WTC11 (cell line): ENCODE measurements around the gene CTNNAL1. TPM values are rescaled to one million over a fixed set of nuclear protein-coding genes. Genes with fewer than 3 reads are reported as not detected.

Source experiments
- ATAC-seq: fragments of 200-7000 bp; cut with Tn5 transposase; 2 replicates; pipeline ENCODE4 v1.10.0; 2021; ENCODE audit warnings: mild to moderate bottlenecking, moderate library complexity
- CTCF ChIA-PET: fragments of 300-600 bp; sonication (Branson Sonifier 250); formaldehyde crosslinking; loops from one replicate; lab custom pipeline; 2021; ENCODE audit warnings: antibody characterized with exemption; lab: Charles Lee
- POLR2A ChIA-PET: fragments of 350-600 bp; sonication (Branson Sonifier 250); formaldehyde crosslinking; loops from one replicate; lab custom pipeline; 2021; ENCODE audit warnings: antibody characterized with exemption; lab: Charles Lee
- DNase-seq: peaks from one replicate; pipeline ENCODE4 v3.0.0; 2021; ENCODE audit warnings: low spot score
- H3K27ac Mint-ChIP-seq: 2 replicates; pipeline ENCODE4 v1.8.0; 2021; ENCODE audit warnings: mixed read lengths
- H3K27me3 Mint-ChIP-seq: 2 replicates; pipeline ENCODE4 v1.8.0; 2021; ENCODE audit warnings: low read depth, mild to moderate bottlenecking, moderate library complexity, mixed read lengths
- H3K36me3 Mint-ChIP-seq: 2 replicates; pipeline ENCODE4 v1.8.0; 2021; ENCODE audit warnings: mixed read lengths
- H3K4me1 Mint-ChIP-seq: 2 replicates; pipeline ENCODE4 v1.8.0; 2022; ENCODE audit warnings: mixed read lengths
- H3K4me3 Mint-ChIP-seq: 2 replicates; pipeline ENCODE4 v1.8.0; 2021; ENCODE audit warnings: mild to moderate bottlenecking, moderate library complexity, mixed read lengths
- H3K9me3 Mint-ChIP-seq: 2 replicates; pipeline ENCODE4 v1.8.0; 2021; ENCODE audit warnings: mixed read lengths
- NFATC4 ChIP-seq: fragments of 250-450 bp; sonication (Bioruptor Pico); IDR thresholded peaks from 2 replicates; pipeline ENCODE4 v1.9.0; 2021; ENCODE audit warnings: mild to moderate bottlenecking
- NFE2L1 ChIP-seq: sonication (generic); formaldehyde crosslinking; IDR thresholded peaks from 2 replicates; pipeline ENCODE4 v1.8.1; 2023; ENCODE audit warnings: missing genetic modification reagents
- NR3C1 ChIP-seq: sonication (generic); formaldehyde crosslinking; conservative IDR thresholded peaks from 2 replicates; pipeline ENCODE4 v1.8.1; 2023; ENCODE audit warnings: low read depth, mild to moderate bottlenecking, missing genetic modification reagents
- ZNF232 ChIP-seq: sonication (generic); formaldehyde crosslinking; IDR thresholded peaks from 2 replicates; pipeline ENCODE4 v1.8.0; 2022; ENCODE audit warnings: mild to moderate bottlenecking, missing genetic modification reagents
- ZNF317 ChIP-seq: sonication (generic); formaldehyde crosslinking; IDR thresholded peaks from 2 replicates; pipeline ENCODE4 v1.8.1; 2023; ENCODE audit warnings: low read depth, mild to moderate bottlenecking, moderate library complexity, missing genetic modification reagents, borderline replicate concordance
- ZNF396 ChIP-seq: fragments of 250-450 bp; sonication (Bioruptor Pico); IDR thresholded peaks from 2 replicates; pipeline ENCODE4 v1.8.0; 2021; ENCODE audit warnings: mild to moderate bottlenecking, moderate library complexity, borderline replicate concordance
- total RNA-seq: library from RNA; stranded (reverse); gene quantifications from 3 replicates; pipeline ENCODE4 v1.2.3, GENCODE V29; 2021
- TF ChIP-seq, protein P1 (sequence below): sonication (generic); formaldehyde crosslinking; IDR thresholded peaks from 2 replicates; pipeline ENCODE4 v1.8.1; 2022; ENCODE audit warnings: low read depth, missing genetic modification reagents, borderline replicate concordance
- TF ChIP-seq, protein P2 (sequence below): fragments of 250-450 bp; sonication (Bioruptor Pico); IDR thresholded peaks from 2 replicates; pipeline ENCODE4 v1.9.0; 2021; ENCODE audit warnings: moderate library complexity, mild to moderate bottlenecking, inconsistent platforms, borderline replicate concordance
- TF ChIP-seq, protein P3 (sequence below): sonication (generic); formaldehyde crosslinking; IDR thresholded peaks from 2 replicates; pipeline ENCODE4 v1.8.0; 2023; ENCODE audit warnings: missing genetic modification reagents, mild to moderate bottlenecking, borderline replicate concordance
- TF ChIP-seq, protein P4 (sequence below): sonication (generic); formaldehyde crosslinking; IDR thresholded peaks from 2 replicates; pipeline ENCODE4 v1.8.1; 2023; ENCODE audit warnings: mild to moderate bottlenecking, moderate library complexity, missing genetic modification reagents
- TF ChIP-seq, protein P5 (sequence below): fragments of 250-450 bp; sonication (Bioruptor Pico); IDR thresholded peaks from 2 replicates; pipeline ENCODE4 v1.8.0; 2021; ENCODE audit warnings: mild to moderate bottlenecking
- TF ChIP-seq, protein P6 (sequence below): sonication (generic); formaldehyde crosslinking; IDR thresholded peaks from 2 replicates; pipeline ENCODE4 v1.8.1; 2022; ENCODE audit warnings: mild to moderate bottlenecking, moderate library complexity, missing genetic modification reagents
- TF ChIP-seq, protein P7 (sequence below): sonication (generic); formaldehyde crosslinking; IDR thresholded peaks from 2 replicates; pipeline ENCODE4 v1.8.1; 2023; ENCODE audit warnings: mild to moderate bottlenecking, missing genetic modification reagents
- TF ChIP-seq, protein P8 (sequence below): fragments of 250-450 bp; sonication (Bioruptor Pico); IDR thresholded peaks from 2 replicates; pipeline ENCODE4 v1.9.0; 2021; ENCODE audit warnings: mild to moderate bottlenecking, borderline replicate concordance
- TF ChIP-seq, protein P9 (sequence below): sonication (generic); formaldehyde crosslinking; IDR thresholded peaks from 2 replicates; pipeline ENCODE4 v1.8.1; 2022; ENCODE audit warnings: mild to moderate bottlenecking, missing genetic modification reagents, moderate library complexity, borderline replicate concordance

The CTNNAL1 gene
- total RNA-seq, 1 experiment from 2014 or later = 53.1 TPM

DNA sequence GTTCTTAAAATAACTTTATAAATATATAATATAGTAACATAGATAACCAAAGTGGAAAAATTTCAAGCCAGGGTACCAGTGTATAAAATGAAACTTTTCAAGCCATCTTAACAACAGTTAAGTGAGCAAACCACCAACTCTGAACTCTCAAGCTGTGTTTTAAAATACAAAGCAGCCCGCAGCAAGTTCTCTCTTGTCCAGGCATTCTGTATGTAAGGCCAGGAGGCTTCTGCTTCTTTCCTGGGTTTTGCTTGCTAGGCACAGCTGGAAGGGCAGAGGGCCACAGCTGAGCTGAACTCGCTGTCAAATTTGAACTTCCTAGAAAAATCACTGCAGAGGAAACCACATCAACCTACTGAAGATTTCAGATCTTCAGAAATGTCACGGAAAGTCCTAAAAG, 6.8 kb upstream of the CTNNAL1 start:
- Mint-ChIP-seq H3K9me3 (no peaks in the 10 kb centered on the region), H3K4me1 (peaks cover 16% of the 10 kb centered on the region), H3K27ac (no peak overlapping the region), H3K36me3 (peaks cover 21% of the 10 kb centered on the region), H3K27me3 (no peaks in the 10 kb centered on the region), H3K4me3 (no peak overlapping the region)
- POLR2A ChIA-PET = no interaction called here
- CTCF ChIA-PET = no interaction called here
- DNase-seq = no peak
- ATAC-seq = no peak
- no peak for TF ChIP-seq ZNF232 (CRISPR knock-in tag)
- TF ChIP-seq, protein P1, sequence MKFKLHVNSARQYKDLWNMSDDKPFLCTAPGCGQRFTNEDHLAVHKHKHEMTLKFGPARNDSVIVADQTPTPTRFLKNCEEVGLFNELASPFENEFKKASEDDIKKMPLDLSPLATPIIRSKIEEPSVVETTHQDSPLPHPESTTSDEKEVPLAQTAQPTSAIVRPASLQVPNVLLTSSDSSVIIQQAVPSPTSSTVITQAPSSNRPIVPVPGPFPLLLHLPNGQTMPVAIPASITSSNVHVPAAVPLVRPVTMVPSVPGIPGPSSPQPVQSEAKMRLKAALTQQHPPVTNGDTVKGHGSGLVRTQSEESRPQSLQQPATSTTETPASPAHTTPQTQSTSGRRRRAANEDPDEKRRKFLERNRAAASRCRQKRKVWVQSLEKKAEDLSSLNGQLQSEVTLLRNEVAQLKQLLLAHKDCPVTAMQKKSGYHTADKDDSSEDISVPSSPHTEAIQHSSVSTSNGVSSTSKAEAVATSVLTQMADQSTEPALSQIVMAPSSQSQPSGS (CRISPR knock-in tag) = no peak
- TF ChIP-seq, protein P2, sequence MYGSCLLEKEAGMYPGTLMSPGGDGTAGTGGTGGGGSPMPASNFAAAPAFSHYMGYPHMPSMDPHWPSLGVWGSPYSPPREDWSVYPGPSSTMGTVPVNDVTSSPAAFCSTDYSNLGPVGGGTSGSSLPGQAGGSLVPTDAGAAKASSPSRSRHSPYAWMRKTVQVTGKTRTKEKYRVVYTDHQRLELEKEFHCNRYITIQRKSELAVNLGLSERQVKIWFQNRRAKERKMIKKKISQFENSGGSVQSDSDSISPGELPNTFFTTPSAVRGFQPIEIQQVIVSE (CRISPR knock-in tag) = no peak
- TF ChIP-seq, protein P3, sequence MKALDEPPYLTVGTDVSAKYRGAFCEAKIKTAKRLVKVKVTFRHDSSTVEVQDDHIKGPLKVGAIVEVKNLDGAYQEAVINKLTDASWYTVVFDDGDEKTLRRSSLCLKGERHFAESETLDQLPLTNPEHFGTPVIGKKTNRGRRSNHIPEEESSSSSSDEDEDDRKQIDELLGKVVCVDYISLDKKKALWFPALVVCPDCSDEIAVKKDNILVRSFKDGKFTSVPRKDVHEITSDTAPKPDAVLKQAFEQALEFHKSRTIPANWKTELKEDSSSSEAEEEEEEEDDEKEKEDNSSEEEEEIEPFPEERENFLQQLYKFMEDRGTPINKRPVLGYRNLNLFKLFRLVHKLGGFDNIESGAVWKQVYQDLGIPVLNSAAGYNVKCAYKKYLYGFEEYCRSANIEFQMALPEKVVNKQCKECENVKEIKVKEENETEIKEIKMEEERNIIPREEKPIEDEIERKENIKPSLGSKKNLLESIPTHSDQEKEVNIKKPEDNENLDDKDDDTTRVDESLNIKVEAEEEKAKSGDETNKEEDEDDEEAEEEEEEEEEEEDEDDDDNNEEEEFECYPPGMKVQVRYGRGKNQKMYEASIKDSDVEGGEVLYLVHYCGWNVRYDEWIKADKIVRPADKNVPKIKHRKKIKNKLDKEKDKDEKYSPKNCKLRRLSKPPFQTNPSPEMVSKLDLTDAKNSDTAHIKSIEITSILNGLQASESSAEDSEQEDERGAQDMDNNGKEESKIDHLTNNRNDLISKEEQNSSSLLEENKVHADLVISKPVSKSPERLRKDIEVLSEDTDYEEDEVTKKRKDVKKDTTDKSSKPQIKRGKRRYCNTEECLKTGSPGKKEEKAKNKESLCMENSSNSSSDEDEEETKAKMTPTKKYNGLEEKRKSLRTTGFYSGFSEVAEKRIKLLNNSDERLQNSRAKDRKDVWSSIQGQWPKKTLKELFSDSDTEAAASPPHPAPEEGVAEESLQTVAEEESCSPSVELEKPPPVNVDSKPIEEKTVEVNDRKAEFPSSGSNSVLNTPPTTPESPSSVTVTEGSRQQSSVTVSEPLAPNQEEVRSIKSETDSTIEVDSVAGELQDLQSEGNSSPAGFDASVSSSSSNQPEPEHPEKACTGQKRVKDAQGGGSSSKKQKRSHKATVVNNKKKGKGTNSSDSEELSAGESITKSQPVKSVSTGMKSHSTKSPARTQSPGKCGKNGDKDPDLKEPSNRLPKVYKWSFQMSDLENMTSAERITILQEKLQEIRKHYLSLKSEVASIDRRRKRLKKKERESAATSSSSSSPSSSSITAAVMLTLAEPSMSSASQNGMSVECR (CRISPR knock-in tag) = no peak
- TF ChIP-seq ZNF396 (CRISPR knock-in tag) = no peak
- TF ChIP-seq NFE2L1 = no peak

DNA sequence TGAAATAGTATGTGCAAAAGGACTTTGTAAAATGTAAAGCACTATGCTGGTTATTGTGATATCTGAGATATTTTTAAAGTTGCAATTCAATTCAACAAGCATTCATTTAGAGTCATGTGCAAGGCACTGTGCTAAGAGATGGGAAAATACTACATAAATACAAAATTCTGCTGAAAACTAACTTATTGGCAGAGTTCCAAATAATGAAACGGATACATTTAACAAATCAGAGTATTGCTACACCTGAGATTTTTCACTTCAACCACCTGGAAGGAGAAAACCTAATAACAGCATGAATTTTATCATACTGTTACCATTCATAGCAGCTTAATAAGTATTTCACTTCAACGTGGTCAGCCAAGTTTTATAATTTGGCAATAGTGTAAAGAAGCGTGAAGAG, 6.1 kb upstream of the CTNNAL1 start:
- Mint-ChIP-seq H3K4me3 (no peak overlapping the region), H3K27ac (no peak overlapping the region), H3K9me3 (no peaks in the 10 kb centered on the region), H3K4me1 (peaks cover 17% of the 10 kb centered on the region), H3K27me3 (no peaks in the 10 kb centered on the region), H3K36me3 (peaks cover 21% of the 10 kb centered on the region)
- CTCF ChIA-PET = no interaction called here
- ATAC-seq (no peak), DNase-seq (no peak)
- POLR2A ChIA-PET = no interaction called here
- TF ChIP-seq, protein P4, sequence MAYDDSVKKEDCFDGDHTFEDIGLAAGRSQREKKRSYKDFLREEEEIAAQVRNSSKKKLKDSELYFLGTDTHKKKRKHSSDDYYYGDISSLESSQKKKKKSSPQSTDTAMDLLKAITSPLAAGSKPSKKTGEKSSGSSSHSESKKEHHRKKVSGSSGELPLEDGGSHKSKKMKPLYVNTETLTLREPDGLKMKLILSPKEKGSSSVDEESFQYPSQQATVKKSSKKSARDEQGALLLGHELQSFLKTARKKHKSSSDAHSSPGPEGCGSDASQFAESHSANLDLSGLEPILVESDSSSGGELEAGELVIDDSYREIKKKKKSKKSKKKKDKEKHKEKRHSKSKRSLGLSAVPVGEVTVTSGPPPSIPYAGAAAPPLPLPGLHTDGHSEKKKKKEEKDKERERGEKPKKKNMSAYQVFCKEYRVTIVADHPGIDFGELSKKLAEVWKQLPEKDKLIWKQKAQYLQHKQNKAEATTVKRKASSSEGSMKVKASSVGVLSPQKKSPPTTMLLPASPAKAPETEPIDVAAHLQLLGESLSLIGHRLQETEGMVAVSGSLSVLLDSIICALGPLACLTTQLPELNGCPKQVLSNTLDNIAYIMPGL (CRISPR knock-in tag) = no peak
- TF ChIP-seq, protein P5, sequence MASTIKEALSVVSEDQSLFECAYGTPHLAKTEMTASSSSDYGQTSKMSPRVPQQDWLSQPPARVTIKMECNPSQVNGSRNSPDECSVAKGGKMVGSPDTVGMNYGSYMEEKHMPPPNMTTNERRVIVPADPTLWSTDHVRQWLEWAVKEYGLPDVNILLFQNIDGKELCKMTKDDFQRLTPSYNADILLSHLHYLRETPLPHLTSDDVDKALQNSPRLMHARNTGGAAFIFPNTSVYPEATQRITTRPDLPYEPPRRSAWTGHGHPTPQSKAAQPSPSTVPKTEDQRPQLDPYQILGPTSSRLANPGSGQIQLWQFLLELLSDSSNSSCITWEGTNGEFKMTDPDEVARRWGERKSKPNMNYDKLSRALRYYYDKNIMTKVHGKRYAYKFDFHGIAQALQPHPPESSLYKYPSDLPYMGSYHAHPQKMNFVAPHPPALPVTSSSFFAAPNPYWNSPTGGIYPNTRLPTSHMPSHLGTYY (CRISPR knock-in tag) = no peak
- TF ChIP-seq, protein P6, sequence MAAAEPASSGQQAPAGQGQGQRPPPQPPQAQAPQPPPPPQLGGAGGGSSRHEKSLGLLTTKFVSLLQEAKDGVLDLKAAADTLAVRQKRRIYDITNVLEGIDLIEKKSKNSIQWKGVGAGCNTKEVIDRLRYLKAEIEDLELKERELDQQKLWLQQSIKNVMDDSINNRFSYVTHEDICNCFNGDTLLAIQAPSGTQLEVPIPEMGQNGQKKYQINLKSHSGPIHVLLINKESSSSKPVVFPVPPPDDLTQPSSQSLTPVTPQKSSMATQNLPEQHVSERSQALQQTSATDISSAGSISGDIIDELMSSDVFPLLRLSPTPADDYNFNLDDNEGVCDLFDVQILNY (CRISPR knock-in tag) = no peak
- TF ChIP-seq, protein P7, sequence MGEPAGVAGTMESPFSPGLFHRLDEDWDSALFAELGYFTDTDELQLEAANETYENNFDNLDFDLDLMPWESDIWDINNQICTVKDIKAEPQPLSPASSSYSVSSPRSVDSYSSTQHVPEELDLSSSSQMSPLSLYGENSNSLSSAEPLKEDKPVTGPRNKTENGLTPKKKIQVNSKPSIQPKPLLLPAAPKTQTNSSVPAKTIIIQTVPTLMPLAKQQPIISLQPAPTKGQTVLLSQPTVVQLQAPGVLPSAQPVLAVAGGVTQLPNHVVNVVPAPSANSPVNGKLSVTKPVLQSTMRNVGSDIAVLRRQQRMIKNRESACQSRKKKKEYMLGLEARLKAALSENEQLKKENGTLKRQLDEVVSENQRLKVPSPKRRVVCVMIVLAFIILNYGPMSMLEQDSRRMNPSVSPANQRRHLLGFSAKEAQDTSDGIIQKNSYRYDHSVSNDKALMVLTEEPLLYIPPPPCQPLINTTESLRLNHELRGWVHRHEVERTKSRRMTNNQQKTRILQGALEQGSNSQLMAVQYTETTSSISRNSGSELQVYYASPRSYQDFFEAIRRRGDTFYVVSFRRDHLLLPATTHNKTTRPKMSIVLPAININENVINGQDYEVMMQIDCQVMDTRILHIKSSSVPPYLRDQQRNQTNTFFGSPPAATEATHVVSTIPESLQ (CRISPR knock-in tag) = no peak
- no peak for TF ChIP-seq NFATC4
- TF ChIP-seq, protein P8, sequence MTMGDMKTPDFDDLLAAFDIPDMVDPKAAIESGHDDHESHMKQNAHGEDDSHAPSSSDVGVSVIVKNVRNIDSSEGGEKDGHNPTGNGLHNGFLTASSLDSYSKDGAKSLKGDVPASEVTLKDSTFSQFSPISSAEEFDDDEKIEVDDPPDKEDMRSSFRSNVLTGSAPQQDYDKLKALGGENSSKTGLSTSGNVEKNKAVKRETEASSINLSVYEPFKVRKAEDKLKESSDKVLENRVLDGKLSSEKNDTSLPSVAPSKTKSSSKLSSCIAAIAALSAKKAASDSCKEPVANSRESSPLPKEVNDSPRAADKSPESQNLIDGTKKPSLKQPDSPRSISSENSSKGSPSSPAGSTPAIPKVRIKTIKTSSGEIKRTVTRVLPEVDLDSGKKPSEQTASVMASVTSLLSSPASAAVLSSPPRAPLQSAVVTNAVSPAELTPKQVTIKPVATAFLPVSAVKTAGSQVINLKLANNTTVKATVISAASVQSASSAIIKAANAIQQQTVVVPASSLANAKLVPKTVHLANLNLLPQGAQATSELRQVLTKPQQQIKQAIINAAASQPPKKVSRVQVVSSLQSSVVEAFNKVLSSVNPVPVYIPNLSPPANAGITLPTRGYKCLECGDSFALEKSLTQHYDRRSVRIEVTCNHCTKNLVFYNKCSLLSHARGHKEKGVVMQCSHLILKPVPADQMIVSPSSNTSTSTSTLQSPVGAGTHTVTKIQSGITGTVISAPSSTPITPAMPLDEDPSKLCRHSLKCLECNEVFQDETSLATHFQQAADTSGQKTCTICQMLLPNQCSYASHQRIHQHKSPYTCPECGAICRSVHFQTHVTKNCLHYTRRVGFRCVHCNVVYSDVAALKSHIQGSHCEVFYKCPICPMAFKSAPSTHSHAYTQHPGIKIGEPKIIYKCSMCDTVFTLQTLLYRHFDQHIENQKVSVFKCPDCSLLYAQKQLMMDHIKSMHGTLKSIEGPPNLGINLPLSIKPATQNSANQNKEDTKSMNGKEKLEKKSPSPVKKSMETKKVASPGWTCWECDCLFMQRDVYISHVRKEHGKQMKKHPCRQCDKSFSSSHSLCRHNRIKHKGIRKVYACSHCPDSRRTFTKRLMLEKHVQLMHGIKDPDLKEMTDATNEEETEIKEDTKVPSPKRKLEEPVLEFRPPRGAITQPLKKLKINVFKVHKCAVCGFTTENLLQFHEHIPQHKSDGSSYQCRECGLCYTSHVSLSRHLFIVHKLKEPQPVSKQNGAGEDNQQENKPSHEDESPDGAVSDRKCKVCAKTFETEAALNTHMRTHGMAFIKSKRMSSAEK (CRISPR knock-in tag) = no peak
- TF ChIP-seq, protein P9, sequence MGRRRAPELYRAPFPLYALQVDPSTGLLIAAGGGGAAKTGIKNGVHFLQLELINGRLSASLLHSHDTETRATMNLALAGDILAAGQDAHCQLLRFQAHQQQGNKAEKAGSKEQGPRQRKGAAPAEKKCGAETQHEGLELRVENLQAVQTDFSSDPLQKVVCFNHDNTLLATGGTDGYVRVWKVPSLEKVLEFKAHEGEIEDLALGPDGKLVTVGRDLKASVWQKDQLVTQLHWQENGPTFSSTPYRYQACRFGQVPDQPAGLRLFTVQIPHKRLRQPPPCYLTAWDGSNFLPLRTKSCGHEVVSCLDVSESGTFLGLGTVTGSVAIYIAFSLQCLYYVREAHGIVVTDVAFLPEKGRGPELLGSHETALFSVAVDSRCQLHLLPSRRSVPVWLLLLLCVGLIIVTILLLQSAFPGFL (CRISPR knock-in tag) = no peak
- TF ChIP-seq ZNF317 = no peak
- TF ChIP-seq NR3C1 (CRISPR knock-in tag) = no peak
